ENCODE measurements around the gene ST7L. TPM values are rescaled to one million over a fixed set of nuclear protein-coding genes. Genes with fewer than 3 reads are reported as not detected.

ST7L gene
- polyA plus RNA-seq, 4 donors, result 17.8 to 32.6 (median 30.3) TPM

DNA sequence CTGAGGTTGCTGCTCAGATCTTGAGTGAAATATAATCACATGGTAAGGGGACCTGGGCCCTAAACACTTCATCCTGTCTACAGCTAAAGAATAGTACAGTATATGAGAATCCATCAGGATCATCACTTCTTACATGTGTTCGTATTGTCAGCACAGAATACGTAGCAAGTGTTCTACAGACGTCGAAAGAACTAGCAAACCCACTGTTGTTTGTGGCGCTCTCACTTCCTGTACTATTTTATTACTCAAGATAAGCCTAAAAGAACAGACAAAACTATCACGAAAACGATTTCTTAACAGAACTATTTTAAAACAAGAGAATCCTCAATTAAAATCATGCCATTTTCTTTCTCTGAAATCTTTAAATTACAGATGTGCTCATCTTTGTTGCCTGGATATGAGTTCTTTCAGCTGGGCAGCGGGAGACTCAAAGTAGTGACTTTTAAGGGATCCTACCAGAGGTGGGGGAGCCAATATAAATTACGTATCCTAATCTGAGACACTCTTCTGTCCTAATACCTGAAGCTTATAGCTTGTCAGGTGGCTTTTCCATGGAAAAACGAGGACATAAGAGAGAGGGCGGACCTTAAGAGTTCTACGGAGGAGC is 724 bp downstream of the ST7L start:
- DNase-seq (ENCODE audit: low read depth in 4 of 4, low spot score in 3 of 4), result peak in 2 of 4 donors; percentile 8 to 14

DNA sequence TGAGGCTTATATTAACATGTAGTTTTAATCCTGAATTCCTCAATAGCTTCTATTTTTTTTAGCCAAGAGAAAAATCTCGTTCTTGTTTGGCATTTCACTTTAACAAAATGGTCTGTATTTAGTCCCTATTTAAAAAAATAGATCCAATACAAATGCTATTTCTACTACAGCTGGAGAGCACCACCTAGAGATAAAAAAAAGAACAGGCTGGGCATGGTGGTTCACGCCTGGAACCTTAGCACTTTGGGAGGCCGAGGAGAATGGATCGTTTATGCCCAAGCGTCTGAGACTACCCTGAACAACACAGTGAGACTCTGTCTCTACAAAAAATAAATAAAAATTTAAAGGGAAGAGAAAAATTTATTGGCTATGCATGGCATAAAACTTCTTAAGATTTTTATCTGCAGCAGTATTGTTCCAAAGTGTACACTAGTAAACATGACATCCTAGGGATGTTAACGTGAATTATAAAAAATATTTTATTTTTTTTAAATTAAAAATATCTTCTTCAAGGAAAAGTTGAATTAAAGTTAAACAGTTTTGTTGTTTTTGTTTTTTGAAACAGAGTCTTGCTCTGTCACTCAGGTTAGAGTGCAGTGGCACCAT is 4.4 kb downstream of the ST7L start:
- DNase-seq (ENCODE audit: low read depth in 4 of 4, low spot score in 3 of 4), result no peak

DNA sequence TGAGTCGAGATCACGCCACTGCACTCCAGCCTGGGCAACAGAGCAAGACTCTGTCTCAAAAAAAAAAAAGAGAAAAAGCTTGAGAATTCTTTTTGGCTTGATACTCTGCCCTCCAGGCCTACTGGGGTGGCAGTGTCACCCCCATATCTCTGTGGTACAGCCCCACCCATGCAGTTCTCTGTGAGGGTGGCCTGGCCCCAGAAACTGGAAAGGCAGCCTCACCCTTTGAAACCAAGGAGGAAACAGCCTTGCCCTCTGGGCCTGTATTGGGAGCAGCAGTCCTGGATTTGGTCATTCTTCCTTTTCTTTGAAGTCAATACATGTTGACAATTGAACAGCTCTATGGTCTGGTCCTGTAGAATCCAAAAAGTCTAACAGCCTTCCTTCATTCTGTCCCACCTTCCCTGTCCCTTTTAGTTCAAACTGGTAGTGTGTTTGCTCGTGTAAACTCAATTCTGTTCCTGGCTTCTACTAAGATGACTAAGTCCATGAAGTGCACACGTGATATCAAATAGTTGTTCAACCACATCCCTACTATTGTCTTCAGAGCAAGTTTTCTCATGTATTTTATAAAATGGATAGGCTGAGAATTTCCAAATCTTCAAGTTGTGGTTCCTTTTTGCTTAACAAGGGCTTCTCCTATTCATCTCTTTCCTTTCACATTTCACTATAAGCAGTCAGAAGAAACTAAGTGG is 13.2 kb downstream of the ST7L start:
- no peak for DNase-seq (ENCODE audit: low read depth in 4 of 4, low spot score in 3 of 4)

DNA sequence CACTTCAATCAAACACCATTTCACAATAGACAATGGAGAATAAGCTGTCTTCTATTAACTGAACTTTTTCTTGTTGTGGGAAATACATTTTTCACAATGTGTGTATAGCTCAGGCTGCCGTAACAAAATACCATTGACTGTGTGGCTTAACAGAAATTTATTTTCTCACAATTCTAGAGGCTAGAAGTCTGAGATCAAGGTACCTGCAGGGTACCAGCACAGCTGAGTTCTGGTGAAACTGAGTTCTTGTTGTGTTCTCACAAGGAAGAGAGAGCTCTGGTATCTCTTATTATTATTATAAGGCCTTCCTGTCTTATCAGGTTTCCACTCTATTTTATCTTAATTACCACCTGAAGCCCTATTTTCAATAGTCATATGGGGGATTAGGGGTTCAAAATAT is 15.4 kb downstream of the ST7L start:
- DNase-seq (ENCODE audit: low read depth in 4 of 4, low spot score in 3 of 4), result no peak

DNA sequence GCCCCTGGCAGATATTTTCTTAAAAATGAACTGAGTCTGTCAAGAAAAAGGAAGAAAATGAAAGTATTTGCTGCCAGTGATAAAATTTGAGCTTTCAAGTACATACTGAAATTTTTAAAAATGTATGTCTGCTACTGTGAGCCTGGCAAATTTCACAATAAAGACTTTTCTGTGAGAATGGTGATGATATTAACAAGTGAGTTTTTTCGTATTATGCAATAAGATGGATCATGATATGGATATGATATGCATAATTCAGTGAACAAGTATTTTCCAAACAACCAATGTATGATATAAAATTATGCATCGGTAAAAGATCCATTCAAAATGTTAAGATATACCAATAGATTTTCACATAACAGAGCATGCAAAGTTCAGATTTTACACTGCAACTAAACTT is 15.9 kb downstream of the ST7L start:
- DNase-seq (ENCODE audit: low read depth in 4 of 4, low spot score in 3 of 4), result no peak

DNA sequence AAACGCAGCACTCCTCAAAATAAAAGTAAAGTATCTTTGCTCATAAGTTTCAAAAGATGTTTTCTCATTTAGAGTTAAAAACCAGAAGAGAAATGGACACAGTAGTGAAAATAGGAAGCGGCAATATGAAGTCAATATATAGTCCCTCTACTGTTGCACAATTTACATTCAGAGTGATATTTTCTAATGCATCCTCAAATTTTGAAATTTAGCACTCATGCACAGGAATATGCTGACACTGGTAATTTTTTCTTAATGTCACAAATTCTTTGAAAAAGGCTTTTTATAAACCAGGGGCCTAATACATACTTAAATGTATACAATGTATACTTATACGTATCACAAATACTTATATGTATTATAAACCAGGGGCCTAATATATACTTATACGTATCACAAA is 19.5 kb downstream of the ST7L start:
- DNase-seq (ENCODE audit: low read depth in 4 of 4, low spot score in 3 of 4), result no peak

DNA sequence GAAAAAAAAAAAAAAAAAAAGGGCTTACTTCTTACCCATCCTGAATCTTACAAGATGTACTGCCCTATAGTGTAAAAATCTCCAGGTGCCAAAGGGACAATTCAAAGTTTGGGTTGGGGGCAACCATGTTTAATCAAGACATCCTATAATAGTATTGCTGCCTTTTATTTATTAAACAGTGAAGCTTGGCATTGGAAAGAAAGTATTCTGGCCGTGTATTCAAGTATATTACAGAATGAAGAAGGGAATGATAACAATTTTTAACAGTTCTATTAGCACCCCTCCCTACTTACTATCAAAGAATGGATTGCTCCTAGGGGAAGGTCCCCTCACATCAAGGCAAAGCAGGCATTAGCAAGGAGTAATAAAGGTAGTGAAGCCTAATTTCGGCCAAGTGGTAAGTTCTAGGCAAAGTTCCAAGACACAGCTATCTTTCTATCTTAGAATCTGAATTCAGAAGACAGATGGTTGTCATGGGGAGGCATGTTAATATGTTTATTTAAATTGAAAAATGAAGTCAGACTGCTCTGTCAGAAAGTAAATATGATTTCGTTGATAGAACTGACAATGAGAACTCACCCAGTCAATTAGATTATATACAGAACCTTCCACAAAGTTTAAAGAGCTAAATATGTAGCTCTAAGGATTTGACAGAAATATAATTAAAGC is 24.6 kb downstream of the ST7L start:
- DNase-seq (ENCODE audit: low read depth in 4 of 4, low spot score in 3 of 4), result no peak

DNA sequence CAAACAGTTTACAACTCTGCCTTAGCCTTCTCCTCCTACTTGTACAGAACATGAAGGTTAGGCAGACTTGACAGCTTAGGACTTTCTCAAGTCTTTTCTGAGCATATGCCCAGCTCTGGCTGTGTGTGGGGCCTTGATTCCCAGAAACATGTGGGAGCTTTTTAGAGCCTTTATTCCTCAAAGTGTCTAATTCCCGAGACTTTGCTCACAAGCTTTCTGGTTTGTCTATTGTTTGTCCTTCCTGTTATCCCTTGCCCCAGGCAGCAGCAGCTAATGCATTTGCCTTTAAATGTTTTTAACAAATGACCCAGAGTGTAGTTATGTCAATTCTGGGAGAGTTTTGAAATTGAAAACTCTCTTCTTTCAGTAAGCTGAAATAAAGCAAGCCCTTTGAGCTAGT is 29.2 kb downstream of the ST7L start:
- DNase-seq (ENCODE audit: low read depth in 4 of 4, low spot score in 3 of 4), result no peak

DNA sequence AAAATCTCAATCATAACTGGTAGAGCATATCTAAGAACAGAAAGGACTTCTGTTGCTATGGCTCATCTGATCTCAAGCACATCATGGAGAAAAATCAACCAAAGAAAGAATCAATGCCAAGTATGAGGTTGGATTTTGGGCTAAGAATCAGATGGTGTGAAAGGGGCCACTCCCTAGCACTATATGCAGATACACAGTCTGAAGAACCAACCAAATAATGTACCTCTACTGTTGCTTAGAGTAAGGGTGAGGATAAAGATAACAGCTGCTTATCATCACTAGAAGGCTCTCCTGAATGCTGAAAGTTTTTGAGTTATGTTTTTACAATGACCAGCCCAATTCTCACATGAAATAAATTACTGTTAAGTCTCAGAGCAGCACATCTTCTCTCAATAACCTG is 35.6 kb downstream of the ST7L start:
- no peak for DNase-seq (ENCODE audit: low read depth in 4 of 4, low spot score in 3 of 4)

DNA sequence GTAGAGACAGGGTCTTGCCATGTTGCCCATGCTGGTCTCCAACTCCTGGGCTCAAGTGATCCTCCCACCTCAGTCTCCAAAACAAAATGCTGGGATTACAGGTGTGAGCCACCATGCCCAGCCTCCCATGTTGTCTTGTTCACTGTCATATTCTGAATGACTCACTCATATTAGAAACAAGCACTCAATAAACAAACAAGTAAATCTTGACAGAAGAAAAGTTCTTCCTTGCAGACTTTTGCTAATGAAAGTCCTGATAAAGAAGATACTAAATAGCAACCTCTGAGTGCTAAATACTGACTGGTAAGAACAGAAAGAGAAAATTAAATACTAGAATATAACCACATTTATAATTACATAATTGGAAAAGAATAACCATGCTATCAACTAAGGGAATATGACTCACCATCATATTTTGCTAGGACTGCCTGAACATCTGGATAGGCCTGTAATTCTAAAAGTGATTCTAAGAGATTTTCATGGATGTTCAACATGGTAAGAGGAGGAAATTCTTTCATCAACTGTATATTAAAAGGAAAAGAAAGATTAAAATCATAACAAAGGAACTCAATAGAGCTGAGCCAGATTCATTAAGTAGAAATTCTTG is 37.3 kb downstream of the ST7L start:
- no peak for DNase-seq (ENCODE audit: low read depth in 4 of 4, low spot score in 3 of 4)

DNA sequence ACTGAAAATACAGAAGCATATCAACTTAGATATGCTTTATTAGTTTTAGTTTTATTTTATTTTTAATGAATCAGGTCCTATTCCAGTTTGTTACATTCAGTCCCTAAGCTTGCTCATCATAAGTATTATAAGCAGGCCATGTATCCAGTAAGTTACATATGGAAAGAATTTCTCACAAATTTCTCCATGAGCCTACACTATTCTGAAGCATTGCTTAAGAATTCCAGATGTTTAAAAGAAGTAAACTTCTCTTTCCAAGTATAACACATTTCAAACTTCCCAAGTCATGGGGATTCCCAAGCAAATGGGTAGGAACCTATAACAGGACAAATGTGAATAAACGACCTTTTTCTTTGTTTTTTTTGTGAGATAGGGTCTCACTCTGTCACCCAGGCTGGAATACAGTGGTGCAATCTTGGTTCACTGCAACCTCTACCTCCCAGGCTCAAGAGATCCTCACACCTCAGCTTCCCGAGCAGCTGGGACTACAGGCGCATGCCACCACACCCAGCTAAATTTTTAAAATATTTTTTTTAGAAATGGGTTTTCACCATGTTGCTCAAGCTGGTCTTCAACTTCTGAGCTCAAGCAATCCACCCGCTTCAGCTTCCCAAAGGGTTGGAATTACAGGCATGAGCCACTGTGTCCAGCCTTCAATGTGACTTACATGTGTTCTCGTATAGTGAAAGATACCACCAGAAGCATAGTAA is 39.0 kb downstream of the ST7L start:
- no peak for DNase-seq (ENCODE audit: low read depth in 4 of 4, low spot score in 3 of 4)

DNA sequence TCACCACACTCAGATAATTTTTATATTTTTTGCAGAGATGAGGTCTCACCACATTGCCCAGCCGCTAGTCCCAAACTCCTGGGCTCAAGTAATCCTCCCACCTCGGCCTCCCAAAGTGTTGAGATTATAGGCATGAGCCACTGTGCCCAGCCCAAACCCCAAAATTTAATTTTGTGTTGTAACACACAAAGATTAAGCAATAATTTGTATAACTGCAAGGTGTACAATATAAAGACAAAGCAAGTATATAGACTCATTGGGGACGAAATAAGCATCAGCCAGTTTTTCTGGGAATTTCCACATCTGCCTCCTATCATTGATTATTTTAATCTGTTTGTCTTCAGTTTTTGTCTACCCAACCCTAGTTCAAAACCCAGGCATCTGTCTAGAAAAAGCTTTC is 42.7 kb downstream of the ST7L start:
- no peak for DNase-seq (ENCODE audit: low read depth in 4 of 4, low spot score in 3 of 4)

DNA sequence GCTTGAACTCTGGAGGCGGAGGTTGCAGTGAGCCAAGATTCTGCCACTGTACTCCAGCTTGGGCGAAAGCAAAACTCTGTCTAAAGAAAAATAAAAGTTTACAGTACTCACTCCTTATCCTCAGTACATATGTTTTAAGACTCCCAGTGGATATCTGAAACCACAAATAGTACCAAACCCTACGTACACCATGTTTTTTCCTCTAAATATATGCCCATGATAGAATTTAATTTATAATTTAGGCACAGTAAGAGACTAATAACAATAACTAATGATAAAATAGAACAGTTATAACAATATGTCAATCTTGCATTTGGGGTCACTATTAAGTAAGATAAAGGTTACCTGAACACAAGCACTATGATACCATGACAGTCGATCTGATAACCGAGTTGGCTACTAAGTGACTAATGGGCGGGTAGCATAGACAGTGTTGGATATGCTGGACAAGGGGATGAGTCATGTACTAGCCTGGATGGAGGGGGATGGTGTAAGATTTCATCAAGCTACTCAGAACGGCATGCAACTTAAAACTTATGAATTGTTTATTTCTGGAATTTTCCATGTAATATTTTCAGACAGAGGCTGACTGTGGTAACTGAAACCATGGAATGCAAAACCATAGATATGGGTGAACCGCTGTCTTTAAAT is 43.7 kb downstream of the ST7L start:
- DNase-seq (ENCODE audit: low read depth in 4 of 4, low spot score in 3 of 4), result no peak

DNA sequence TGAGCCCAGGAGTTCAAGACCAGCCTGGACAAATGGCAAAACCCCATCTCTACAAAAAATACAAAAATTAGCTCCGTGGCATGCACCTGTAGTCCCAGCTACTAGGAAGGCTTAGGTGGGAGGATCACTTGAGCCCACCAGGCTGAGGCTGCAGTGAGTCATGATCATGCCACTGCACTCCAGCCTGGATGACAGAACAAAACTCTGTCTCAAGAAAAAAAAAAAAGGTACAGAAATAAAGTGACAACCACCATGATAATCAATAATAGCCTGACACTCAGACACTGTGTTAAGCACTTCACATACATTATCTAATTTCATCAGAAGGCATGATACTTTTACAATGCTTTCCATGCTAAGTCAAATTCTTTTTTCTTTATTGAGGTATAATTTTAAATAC is 53.1 kb downstream of the ST7L start:
- no peak for DNase-seq (ENCODE audit: low read depth in 4 of 4, low spot score in 3 of 4)

DNA sequence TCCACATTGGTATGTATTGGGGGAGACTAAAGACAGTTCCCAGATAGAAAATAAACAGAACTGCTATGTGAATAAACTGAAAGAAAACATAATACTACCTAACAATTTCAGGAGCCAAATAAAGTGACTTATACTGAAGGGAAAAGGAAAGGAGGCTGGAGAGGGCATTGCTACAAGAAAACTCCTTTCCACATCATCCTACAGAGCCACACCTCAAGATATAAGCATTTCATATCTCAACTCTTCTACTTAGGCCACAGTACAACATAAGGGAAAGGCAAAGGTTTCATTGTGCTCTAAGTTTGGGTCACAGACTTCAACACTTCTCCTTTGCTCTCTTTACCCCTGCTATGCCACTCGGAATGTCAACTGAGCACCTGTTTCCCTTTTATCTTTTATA is 54.9 kb downstream of the ST7L start:
- DNase-seq (ENCODE audit: low read depth in 4 of 4, low spot score in 3 of 4), result no peak

DNA sequence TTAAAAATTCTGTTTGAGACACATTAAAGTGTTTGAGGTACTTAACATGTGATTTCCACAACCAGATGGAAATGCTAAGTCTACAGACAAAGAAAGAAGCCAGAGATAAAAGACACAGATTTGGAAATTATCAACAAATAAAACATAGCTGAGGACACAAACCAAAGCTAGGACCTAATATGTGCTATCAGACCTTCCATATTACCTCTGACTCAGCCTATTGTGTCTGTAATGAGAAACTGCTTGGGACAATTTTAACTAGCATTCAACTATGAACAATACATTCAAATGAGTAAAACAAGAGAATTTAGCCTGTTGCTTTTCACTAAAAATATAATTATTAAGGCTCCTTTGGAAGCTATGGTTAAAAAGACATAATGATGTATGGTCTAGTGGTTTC is 55.6 kb downstream of the ST7L start:
- no peak for DNase-seq (ENCODE audit: low read depth in 4 of 4, low spot score in 3 of 4)

DNA sequence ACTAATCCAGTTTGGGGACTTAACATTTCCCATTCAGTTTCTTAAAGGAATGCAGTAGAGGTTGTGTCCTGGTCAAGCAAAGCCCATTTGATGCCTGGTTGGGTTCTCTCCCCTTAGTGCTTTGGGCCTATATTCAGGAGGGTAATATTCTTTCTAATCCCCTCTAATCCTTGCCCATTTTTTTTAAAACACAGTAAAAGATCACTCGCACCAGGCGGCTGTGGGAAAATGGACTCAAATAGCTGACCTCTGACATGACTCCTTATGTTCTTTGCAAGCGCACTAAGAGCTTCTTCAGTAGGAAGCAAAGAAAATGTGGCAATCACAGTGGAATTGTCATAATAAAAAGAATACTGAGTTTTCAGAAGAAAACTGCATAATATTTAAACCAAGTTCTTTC is 60.3 kb downstream of the ST7L start:
- DNase-seq (ENCODE audit: low read depth in 4 of 4, low spot score in 3 of 4), result no peak

DNA sequence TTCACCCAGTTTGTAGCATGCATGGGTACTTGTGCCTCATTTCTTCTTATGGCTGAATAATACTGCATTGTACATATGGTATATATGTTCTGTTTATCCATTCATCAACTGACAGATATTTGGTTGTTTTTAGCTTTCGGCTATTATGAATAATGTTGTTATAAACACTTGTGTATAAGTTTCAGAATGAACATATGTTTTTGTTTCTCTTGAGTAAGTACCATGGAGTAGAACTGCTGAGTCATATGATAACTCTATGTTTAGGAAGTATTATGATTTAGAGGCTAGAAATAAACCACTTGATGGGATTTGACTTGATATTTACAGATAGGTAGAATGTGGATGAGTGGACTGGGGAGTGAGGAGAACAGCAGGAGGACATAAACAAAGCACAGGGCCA is 61.6 kb downstream of the ST7L start:
- no peak for DNase-seq (ENCODE audit: low read depth in 4 of 4, low spot score in 3 of 4)

DNA sequence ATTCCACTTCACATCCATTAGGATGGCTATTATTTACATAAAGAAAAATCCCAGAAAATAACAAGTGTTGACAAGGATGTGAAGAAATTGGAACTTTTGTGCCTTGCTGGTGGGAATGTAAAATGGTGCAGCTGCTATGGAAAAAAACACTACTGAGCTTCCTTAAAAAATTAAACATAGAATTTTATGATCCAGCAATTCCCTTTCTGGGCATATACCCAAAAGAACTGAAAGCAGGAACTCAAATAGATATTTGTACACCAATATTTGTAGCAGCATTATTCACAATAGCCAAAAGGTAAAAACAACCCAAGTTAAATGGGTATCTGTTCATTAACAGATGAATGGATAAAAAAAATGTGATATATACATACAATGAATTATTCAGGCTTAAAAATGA is 64.5 kb downstream of the ST7L start:
- DNase-seq (ENCODE audit: low read depth in 4 of 4, low spot score in 3 of 4), result no peak

DNA sequence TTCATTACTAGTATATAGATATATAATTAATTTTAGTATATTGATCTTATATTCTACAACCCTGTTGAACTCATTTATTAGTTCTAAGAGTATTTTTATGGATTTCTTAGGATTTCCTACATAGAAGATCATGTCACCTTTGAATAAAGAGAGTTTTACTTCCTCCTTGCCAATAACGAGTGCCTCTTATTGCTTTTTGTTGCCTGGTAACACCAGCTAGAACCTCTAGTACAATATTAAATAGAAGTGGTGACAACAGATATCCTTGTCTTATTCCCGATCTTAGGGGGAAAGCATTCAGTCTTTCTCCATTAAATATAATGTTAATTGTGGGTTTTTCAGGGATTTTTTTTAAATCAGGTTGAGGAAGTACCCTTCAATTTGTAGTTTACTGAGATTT is 69.4 kb downstream of the ST7L start:
- DNase-seq (ENCODE audit: low read depth in 4 of 4, low spot score in 3 of 4), result no peak
